ENCODE results near the gene CRYGS. TPM values are rescaled to one million over a fixed set of nuclear protein-coding genes. Genes with fewer than 3 reads are reported as not detected.

Gene CRYGS
- total RNA-seq, 2 experiments from 2014 or later: 3.5 to 7.0 TPM

Other genes starting within 250 kb of the CRYGS start
- gene DGKG, start 182.1 kb downstream of the CRYGS start, total RNA-seq (2014; rRNA removed; shearing (Covaris generic)): not detected in 2 replicates
- gene DGKG, start 182.1 kb downstream of the CRYGS start, total RNA-seq (2022): 0.06 TPM in 1 of 2 replicates, not detected in the other
- gene TBCCD1, start 23.0 kb upstream of the CRYGS start, total RNA-seq (2014; rRNA removed; shearing (Covaris generic)): 24.2 and 27.0 TPM in 2 replicates
- 21.3 and 21.9 TPM in 2 replicates for gene TBCCD1, start 23.0 kb upstream of the CRYGS start, total RNA-seq (2022)
- 73.0 and 78.7 TPM in 2 replicates for gene DNAJB11, start 26.3 kb upstream of the CRYGS start, total RNA-seq (2014; rRNA removed; shearing (Covaris generic))
- gene DNAJB11, start 26.3 kb upstream of the CRYGS start, total RNA-seq (2022): 53.2 and 61.1 TPM in 2 replicates
- not detected in 2 replicates for gene AHSG, start 68.7 kb upstream of the CRYGS start, total RNA-seq (2014; rRNA removed; shearing (Covaris generic))
- not detected in 2 replicates for gene AHSG, start 68.7 kb upstream of the CRYGS start, total RNA-seq (2022)
- gene FETUB, start 96.0 kb upstream of the CRYGS start, total RNA-seq (2014; rRNA removed; shearing (Covaris generic)): not detected in 2 replicates
- gene FETUB, start 96.0 kb upstream of the CRYGS start, total RNA-seq (2022): not detected in 2 replicates
- gene HRG, start 121.6 kb upstream of the CRYGS start, total RNA-seq (2014; rRNA removed; shearing (Covaris generic)): not detected in 2 replicates
- gene HRG, start 121.6 kb upstream of the CRYGS start, total RNA-seq (2022): not detected in 2 replicates
- gene KNG1, start 173.0 kb upstream of the CRYGS start, total RNA-seq (2014; rRNA removed; shearing (Covaris generic)): not detected in 2 replicates
- gene KNG1, start 173.0 kb upstream of the CRYGS start, total RNA-seq (2022): not detected in 2 replicates
- 506 and 596 TPM in 2 replicates for gene EIF4A2, start 239.2 kb upstream of the CRYGS start, total RNA-seq (2014; rRNA removed; shearing (Covaris generic))
- gene EIF4A2, start 239.2 kb upstream of the CRYGS start, total RNA-seq (2022): 425 and 437 TPM in 2 replicates

All from OCI-LY7 (cell line).